DMS 273 treated with DMSO at 0.1 percent for 48 hours (cell line): ENCODE measurements around the gene HIVEP3.

Source experiments
- DNase-seq: peaks from one replicate; lab custom pipeline; 2025; lab: John Stamatoyannopoulos, UW

The HIVEP3 gene

GRCh38 chr1:41582351-41582750 is 336.4 kb downstream of the HIVEP3 start:
- no peak for DNase-seq

GRCh38 chr1:41582004-41582325 is 336.8 kb downstream of the HIVEP3 start:
- DNase-seq, result no peak

- DNase-seq, result no peak
Measured at GRCh38 chr1:41581216-41582003, 337.3 kb downstream of the HIVEP3 start.

GRCh38 chr1:41580520-41581172 is 338.1 kb downstream of the HIVEP3 start:
- no peak for DNase-seq

GRCh38 chr1:41580021-41580420 is 338.7 kb downstream of the HIVEP3 start:
- DNase-seq, result no peak

GRCh38 chr1:41578712-41579335 is 339.9 kb downstream of the HIVEP3 start:
- DNase-seq, result no peak

GRCh38 chr1:41576620-41577019 is 342.1 kb downstream of the HIVEP3 start:
- no peak for DNase-seq

- DNase-seq, result no peak
Measured at GRCh38 chr1:41576206-41576605, 342.5 kb downstream of the HIVEP3 start.

GRCh38 chr1:41574842-41575241 is 343.9 kb downstream of the HIVEP3 start:
- DNase-seq, result no peak

GRCh38 chr1:41573785-41574713 is 344.7 kb downstream of the HIVEP3 start:
- DNase-seq, result peak; percentile 30

GRCh38 chr1:41573194-41573593 is 345.5 kb downstream of the HIVEP3 start:
- DNase-seq, result no peak

- DNase-seq, result no peak
Measured at GRCh38 chr1:41572224-41572623, 346.5 kb downstream of the HIVEP3 start.

GRCh38 chr1:41571041-41571440 is 347.7 kb downstream of the HIVEP3 start:
- DNase-seq, result no peak

- no peak for DNase-seq
Measured at GRCh38 chr1:41568204-41568603, 350.5 kb downstream of the HIVEP3 start.

- no peak for DNase-seq
Measured at GRCh38 chr1:41566969-41567368, 351.8 kb downstream of the HIVEP3 start.

- no peak for DNase-seq
Measured at GRCh38 chr1:41566274-41566885, 352.3 kb downstream of the HIVEP3 start.

- DNase-seq, result no peak
Measured at GRCh38 chr1:41564741-41565475, 353.8 kb downstream of the HIVEP3 start.

- DNase-seq, result no peak
Measured at GRCh38 chr1:41562328-41562727, 356.4 kb downstream of the HIVEP3 start.

GRCh38 chr1:41560931-41561330 is 357.8 kb downstream of the HIVEP3 start:
- no peak for DNase-seq

GRCh38 chr1:41560496-41560895 is 358.2 kb downstream of the HIVEP3 start:
- no peak for DNase-seq

- no peak for DNase-seq
Measured at GRCh38 chr1:41559331-41559730, 359.4 kb downstream of the HIVEP3 start.
